Peyer's patch (tissue), 4 donors: ENCODE measurements around the gene GSTA5. TPM values are rescaled to one million over a fixed set of nuclear protein-coding genes. Genes with fewer than 3 reads are reported as not detected.
"Not testable (repeated sequence)": the region's sequence is repeated elsewhere in the genome, so short reads cannot be mapped to it uniquely, and the experiment has no call there.

Experiments used
- DNase-seq, 3 donors: peaks; one replicate each; pipeline ENCODE4 v3.0.0-alpha.2; 2017 to 2019
- H3K27ac ChIP-seq, 4 donors: fragments of 200-600 bp; sonication (generic); one replicate each; pipeline ENCODE4 v1.5.1; 2016 to 2019
- H3K27me3 ChIP-seq, 2 donors: fragments of 200-600 bp; sonication (generic); one replicate each; pipeline ENCODE4 v1.5.1; 2019
- H3K36me3 ChIP-seq, 3 donors: fragments of 200-600 bp; sonication (generic); one replicate each; pipeline ENCODE4 v1.5.1; 2016 to 2019
- H3K4me1 ChIP-seq, 4 donors: fragments of 200-600 bp; sonication (generic); one replicate each; pipeline ENCODE4 v1.5.1; 2016 to 2019
- H3K4me3 ChIP-seq, 4 donors: fragments of 200-600 bp; sonication (generic); 1 replicate in 3 of 4; 2 replicates in 1 of 4; pipeline ENCODE4 v1.5.1; 2016 to 2019; ENCODE audit warnings: mild to moderate bottlenecking in 1 of 4
- H3K9me3 ChIP-seq, 4 donors: fragments of 200-600 bp; sonication (generic); one replicate each; pipeline ENCODE4 v1.5.1; 2016 to 2019; ENCODE audit warnings: mild to moderate bottlenecking in 1 of 4
- POLR2A ChIP-seq, 2 donors: fragments of 450-650 bp; IDR thresholded peaks; one replicate each; pipeline ENCODE4 v1.5.1; 2017; ENCODE audit warnings: antibody characterized with exemption in 2 of 2, mild to moderate bottlenecking in 2 of 2, moderate library complexity in 2 of 2
- total RNA-seq, 4 donors: library from RNA; depleted of rRNA; stranded (reverse); fragments of >200 nt; gene quantifications; one replicate each; pipeline ENCODE4 v1.1.0, GENCODE V29; 2016
- TF ChIP-seq, protein P1 (sequence below), 6 experiments: fragments of 450-650 bp in 4 of 6; fragments of 200-600 bp in 2 of 6; sonication (generic) in 1 of 6; IDR thresholded peaks; one replicate each; pipeline ENCODE4 v1.5.1; 2017 to 2019; ENCODE audit warnings: antibody characterized with exemption in 6 of 6, mild to moderate bottlenecking in 3 of 6, moderate library complexity in 1 of 6

The GSTA5 gene
- total RNA-seq, 4 donors from 2014 or later: not detected

DNA sequence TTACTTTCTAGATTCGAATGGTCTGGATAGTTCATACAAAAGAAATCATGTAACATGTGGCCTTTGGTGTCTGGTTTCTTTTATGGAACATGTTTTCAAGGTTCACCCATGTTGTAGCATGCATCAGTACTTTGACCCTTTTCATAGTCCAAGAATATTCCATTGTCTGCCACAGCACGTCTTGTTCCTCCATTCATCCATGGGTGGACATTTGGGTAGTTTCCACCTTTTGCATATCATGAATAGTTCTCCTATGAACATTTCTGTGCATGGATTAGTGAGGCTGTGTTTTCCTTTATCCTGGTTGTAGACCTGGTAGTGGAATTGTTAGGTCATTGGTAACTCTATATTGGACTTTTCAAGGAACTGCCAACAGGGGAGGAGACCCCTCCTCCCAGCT is 37.2 kb upstream of the GSTA5 start:
- H3K9me3 ChIP-seq: no peaks in the 10 kb centered on the region
- no peaks in the 10 kb centered on the region for H3K4me1 ChIP-seq
- H3K36me3 ChIP-seq: no peaks in the 10 kb centered on the region
- no peak for TF ChIP-seq POLR2A (IDR thresholded peaks at IDR 0.05)
- TF ChIP-seq, protein P1, sequence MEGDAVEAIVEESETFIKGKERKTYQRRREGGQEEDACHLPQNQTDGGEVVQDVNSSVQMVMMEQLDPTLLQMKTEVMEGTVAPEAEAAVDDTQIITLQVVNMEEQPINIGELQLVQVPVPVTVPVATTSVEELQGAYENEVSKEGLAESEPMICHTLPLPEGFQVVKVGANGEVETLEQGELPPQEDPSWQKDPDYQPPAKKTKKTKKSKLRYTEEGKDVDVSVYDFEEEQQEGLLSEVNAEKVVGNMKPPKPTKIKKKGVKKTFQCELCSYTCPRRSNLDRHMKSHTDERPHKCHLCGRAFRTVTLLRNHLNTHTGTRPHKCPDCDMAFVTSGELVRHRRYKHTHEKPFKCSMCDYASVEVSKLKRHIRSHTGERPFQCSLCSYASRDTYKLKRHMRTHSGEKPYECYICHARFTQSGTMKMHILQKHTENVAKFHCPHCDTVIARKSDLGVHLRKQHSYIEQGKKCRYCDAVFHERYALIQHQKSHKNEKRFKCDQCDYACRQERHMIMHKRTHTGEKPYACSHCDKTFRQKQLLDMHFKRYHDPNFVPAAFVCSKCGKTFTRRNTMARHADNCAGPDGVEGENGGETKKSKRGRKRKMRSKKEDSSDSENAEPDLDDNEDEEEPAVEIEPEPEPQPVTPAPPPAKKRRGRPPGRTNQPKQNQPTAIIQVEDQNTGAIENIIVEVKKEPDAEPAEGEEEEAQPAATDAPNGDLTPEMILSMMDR (IDR thresholded peaks at IDR 0.05): no peak
- DNase-seq: no peak
- no peak overlapping the region for H3K4me3 ChIP-seq
- no peaks in the 10 kb centered on the region for H3K27me3 ChIP-seq
- no peak overlapping the region for H3K27ac ChIP-seq

- DNase-seq: no peak
- TF ChIP-seq POLR2A (IDR thresholded peaks at IDR 0.05): no peak
- TF ChIP-seq, protein P1 (IDR thresholded peaks at IDR 0.05): no peak
- Histone ChIP-seq H3K27me3 (no peaks in the 10 kb centered on the region), H3K27ac (no peak overlapping the region), H3K4me3 (no peak overlapping the region), H3K4me1 (no peaks in the 10 kb centered on the region), H3K9me3 (no peaks in the 10 kb centered on the region), H3K36me3 (no peaks in the 10 kb centered on the region)
These were observed 36.6 kb upstream of the GSTA5 start for GRCh38 chr6:52877168-52877567.

- DNase-seq: no peak
- H3K9me3 ChIP-seq: no peaks in the 10 kb centered on the region
- no peaks in the 10 kb centered on the region for H3K36me3 ChIP-seq
- no peaks in the 10 kb centered on the region for H3K4me1 ChIP-seq
- no peak for TF ChIP-seq POLR2A (IDR thresholded peaks at IDR 0.05)
- TF ChIP-seq, protein P1 (IDR thresholded peaks at IDR 0.05): no peak
- H3K27me3 ChIP-seq: no peaks in the 10 kb centered on the region
- H3K4me3 ChIP-seq: no peak overlapping the region
- no peak overlapping the region for H3K27ac ChIP-seq
These were observed 35.6 kb upstream of the GSTA5 start for GRCh38 chr6:52876056-52876787.

- no peak for TF ChIP-seq POLR2A (IDR thresholded peaks at IDR 0.05)
- TF ChIP-seq, protein P1 (IDR thresholded peaks at IDR 0.05): peak in 1 of 6 experiments; percentile 9
- Histone ChIP-seq H3K36me3 (no peaks in the 10 kb centered on the region), H3K27ac (peak overlapping the region in 2 of 4 donors; percentile 29 to 71), H3K4me1 (no peaks in the 10 kb centered on the region), H3K27me3 (no peaks in the 10 kb centered on the region), H3K4me3 (no peak overlapping the region), H3K9me3 (no peaks in the 10 kb centered on the region)
- no peak for DNase-seq
These were observed 31.4 kb upstream of the GSTA5 start for GRCh38 chr6:52872031-52872430.

GRCh38 chr6:52871621-52872020 is 31.0 kb upstream of the GSTA5 start:
- Histone ChIP-seq H3K27ac (no peak overlapping the region), H3K9me3 (no peaks in the 10 kb centered on the region), H3K4me1 (no peaks in the 10 kb centered on the region), H3K4me3 (no peak overlapping the region), H3K27me3 (no peaks in the 10 kb centered on the region), H3K36me3 (no peaks in the 10 kb centered on the region)
- TF ChIP-seq POLR2A (IDR thresholded peaks at IDR 0.05): no peak
- TF ChIP-seq, protein P1 (IDR thresholded peaks at IDR 0.05): no peak
- no peak for DNase-seq

DNA sequence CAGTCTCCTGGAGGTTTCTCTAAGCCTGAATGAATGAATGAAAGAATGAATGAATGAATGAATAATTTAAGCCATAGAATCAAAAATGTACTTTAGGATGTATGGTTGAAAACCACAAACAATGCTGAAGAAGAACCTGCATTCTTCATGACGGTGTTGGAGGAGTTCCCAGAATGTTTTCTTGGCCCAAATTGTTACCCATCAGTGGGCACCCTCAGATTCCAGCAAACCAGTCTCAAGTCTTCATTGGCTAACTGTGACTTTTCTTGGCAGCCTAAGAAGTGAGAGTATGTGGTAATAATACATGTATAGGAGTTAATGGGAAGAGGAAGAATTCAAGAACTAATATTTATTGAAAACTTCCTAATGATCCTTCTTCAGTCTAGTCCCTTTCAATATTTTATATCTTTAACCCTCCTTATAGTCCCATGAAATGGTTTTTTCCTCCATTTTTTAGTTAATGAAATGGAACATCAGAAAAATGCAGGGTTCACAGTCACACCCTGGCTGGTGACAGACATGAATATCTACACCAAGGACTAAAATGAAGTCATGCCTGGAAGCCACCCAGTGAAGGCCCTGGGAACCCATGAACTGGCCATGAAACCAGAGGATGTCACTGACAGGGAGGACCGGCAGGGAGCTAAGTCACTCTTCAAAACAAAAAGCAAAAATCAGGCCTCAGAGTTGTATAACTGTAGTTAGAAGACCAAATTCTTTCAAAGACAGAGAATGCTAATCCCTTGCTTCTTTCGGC is 29.9 kb upstream of the GSTA5 start:
- not testable (repeated sequence) for H3K4me1 ChIP-seq, H3K4me3 ChIP-seq, H3K9me3 ChIP-seq, H3K27me3 ChIP-seq, H3K36me3 ChIP-seq, DNase-seq, H3K27ac ChIP-seq

GRCh38 chr6:52868899-52869298 is 28.3 kb upstream of the GSTA5 start:
- H3K27me3 ChIP-seq, H3K4me1 ChIP-seq, DNase-seq, H3K27ac ChIP-seq, H3K9me3 ChIP-seq, H3K36me3 ChIP-seq, H3K4me3 ChIP-seq: not testable (repeated sequence)
